Femur (tissue), 1 donor: Measurements from ENCODE around the gene ITGB1.
"Not testable (repeated sequence)": the region's sequence is repeated elsewhere in the genome, so short reads cannot be mapped to it uniquely, and the experiment has no call there.

Source experiments
- DNase-seq: peaks from one replicate; pipeline ENCODE4 v3.0.0-alpha.2; 2017

Gene ITGB1

GRCh38 chr10:32931593-32931992 is 26.4 kb downstream of the ITGB1 start:
- no peak for DNase-seq

DNA sequence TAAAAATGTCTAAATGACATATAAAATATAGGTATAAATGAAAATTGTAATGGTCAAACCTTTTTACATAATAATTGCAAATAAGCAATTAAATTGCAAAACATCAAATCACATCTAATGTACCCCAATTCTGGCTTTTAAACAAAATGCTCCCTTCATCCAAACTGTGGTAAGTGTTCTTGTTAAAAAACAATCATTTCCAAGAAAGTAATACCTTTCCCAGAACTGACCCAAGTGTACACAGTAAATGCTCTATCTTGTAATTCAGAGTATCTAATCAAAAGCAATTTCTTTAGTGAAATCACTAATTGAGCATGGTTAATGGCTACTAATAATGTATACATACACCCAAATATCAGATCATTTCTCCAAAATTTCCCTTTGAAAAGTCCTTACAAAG is 28.0 kb downstream of the ITGB1 start:
- no peak for DNase-seq

DNA sequence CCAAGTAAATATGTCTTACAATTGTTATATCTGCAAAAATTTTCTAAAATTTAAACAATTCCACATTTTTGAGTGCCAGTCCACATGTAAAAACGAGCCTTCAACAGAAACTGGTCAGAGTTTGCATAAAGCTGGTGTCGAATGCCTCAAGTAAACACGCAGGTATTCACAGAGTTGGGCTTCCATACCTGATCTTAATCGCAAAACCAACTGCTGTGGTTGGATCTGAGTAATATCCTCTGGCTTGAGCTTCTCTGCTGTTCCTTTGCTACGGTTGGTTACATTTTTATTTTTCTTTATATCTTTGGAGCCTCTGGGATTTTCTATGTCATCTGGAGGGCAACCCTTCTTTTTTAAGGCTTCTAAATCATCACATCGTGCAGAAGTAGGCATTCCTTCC is 28.4 kb downstream of the ITGB1 start:
- no peak for DNase-seq

DNA sequence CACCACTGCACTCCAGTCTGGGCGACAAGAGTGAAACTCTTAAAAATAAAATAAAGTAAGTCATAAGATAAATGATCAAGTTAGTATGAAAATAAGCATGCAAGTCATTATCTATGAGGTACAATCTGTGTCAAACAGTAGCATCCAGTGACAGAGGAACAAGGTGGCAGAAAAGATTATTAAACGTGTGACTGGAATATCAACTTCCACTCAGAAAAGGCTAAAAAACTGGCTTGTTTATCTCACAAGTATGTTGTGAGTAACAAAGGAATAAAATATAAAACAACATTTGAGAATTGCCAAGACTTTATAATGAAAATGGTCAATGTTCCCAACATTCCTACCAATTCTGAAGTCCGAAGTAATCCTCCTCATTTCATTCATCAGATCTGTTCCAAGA is 30.3 kb downstream of the ITGB1 start:
- no peak for DNase-seq

DNA sequence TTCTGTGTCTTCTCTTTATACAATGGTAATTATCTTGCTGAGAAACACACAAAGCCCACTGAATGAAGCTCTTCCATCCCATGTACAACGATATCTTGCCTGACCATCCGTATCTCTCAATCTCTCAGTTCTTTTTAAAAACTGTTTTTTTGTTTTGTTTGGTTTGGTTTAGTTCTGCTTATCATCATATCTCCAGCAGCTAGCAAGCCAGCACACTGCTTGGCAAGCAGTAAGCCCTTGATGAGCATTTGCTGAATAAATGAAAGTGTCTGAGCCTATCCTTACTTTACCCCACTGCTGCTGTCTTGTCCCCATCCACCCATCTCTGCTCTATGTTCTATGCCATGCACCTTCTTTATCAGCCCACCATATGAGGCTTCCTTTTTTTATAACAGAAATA is 34.2 kb downstream of the ITGB1 start:
- DNase-seq = no peak

DNA sequence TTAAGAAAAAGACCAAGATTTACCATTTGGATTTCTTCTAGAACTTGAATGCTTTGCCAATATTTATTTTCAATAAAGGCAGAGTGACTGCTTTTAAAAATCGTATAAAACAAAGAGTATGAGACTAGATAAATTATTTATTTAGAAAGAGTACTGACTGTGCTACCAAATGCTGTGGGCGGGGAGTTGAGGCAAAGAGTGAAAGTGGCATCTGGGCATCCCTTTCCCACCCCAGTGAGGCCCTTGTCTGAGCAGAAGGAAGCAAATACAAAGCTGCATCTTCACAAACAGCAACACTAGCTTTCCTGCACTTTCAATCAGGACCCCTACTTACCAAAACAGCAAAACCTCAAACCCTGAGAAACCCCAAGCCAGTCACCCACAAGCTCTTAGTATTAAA is 34.9 kb downstream of the ITGB1 start:
- no peak for DNase-seq

- no peak for DNase-seq
Measured at GRCh38 chr10:32922170-32922569, 35.9 kb downstream of the ITGB1 start.

- DNase-seq = not testable (repeated sequence)
Measured at GRCh38 chr10:32917817-32918216, 40.2 kb downstream of the ITGB1 start.

- no peak for DNase-seq
Measured at GRCh38 chr10:32911285-32912016, 46.6 kb downstream of the ITGB1 start.

GRCh38 chr10:32909970-32910369 is 48.1 kb downstream of the ITGB1 start:
- DNase-seq = not testable (repeated sequence)

- no peak for DNase-seq
Measured at GRCh38 chr10:32909456-32909855, 48.6 kb downstream of the ITGB1 start.

DNA sequence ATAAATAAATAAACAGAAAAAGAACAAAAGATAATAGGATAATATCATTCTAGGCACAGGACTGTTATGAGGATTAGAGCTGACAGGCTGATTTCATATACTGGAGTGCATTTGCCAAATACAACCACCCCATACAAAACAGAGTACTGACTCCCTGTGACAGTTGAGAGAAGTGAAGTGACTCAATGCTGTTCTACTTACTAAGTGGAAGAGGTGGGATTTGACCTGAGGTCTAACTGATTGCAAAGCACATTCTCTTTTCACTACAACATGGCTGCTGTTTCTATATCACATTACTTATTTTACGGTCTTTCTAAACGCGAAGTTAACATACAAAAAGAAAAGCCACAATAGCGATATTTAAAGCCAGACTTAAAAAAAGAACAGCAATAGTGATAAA is 51.4 kb downstream of the ITGB1 start:
- DNase-seq = no peak

DNA sequence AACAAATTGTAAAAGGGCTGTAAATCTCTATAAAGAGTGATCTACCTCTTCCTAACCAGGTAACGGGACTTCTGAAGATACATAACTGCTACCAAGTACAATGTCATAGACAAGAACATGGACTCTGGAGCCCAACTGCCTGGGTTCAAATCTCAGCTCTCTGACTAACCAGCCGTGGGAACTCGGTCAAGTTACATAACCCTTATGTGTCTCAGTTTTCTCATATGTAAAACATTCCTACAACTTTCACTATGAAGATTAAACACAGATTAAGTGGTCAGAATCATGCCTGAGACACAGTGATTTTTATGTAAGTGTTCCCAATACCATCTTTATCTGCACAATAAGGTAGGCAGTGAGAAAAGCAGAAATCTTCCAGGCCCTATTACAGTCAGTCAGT is 52.6 kb downstream of the ITGB1 start:
- no peak for DNase-seq

DNA sequence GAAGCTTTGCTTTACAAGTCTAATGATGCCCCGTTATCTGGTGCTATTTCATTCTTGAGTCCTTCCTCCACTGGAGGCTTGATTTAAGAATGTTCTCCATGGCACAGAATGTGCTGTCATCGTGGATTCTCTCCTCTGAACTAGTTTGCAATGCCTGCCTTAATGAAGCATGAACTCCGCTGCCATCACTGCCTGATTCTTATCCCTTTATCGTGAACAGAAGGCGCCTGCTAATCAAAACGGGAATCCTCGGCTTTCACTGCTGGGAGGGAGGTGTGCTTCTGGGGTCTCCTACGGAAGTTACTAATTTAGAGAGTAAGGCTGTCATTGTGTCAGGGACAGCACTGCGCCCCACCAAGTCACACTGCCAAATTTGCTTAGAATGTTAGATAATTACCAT is 56.2 kb downstream of the ITGB1 start:
- no peak for DNase-seq

DNA sequence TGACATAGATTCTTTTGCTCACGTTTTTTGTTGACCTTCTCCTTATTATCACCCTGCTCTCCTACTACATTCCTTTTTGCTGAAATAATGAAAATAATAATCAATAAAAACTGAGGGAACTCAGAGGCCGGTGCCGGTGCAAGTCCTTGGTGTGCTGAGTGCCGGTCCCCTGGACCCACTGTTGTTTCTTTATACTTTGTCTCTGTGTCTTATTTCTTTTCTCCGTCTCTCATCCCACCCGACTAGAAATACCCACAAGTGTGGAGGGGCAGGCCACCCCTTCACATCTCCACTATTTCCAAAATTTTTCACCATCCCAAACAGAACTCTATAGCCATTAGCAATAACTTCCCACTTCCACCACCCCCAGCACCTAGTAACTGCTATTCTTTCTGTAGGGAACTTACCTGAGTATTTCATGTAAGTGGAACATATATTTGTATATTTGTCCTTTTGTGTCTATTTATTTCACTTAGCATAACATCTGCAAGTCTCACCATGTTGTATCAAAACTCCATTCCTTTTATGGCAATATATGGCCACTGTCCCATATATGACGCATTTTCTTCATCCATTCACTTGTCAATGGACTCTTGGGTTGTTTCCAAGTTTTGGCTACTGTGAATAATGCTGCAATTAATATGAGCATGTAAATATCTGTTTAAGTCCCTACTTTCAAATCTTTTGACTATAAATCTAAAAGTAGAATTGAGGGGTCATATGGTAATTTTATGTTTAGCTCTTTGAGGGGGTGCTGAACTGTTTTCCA is 62.6 kb downstream of the ITGB1 start:
- not testable (repeated sequence) for DNase-seq

DNA sequence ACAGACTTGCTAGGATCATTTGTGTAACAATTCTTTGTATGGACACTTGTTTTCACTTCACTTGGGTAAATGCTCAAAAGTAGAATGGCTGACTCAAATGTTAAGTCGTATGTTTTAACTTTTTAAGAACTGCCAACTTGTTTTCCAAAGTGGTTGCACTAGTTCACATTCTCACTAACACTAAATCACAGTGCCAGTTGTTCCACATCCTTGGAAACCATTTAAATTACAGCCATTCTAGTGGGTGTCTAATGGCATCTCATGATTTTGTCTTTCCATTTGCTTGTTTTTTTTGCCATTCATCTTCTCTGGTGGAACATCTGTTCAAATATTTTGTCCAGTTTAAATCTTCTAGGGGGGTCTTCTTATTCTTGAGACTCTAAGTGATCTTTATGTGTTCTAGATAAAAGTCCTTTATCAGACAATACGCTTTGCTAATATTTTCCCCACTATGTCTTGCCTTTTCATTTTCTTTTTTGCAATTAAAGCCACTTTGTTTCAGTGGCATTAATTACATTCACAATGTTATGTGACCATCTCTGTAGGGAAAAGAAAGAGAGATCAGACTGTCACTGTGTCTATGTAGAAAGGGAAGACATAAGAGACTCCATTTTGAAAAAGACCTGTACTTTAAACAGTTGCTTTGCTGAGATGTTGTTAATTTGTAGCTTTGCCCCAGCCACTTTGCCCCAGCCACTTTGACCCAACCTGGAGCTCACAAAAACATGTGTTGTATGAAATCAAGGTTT is 63.9 kb downstream of the ITGB1 start:
- no peak for DNase-seq

GRCh38 chr10:32893434-32893833 is 64.6 kb downstream of the ITGB1 start:
- DNase-seq = no peak

DNA sequence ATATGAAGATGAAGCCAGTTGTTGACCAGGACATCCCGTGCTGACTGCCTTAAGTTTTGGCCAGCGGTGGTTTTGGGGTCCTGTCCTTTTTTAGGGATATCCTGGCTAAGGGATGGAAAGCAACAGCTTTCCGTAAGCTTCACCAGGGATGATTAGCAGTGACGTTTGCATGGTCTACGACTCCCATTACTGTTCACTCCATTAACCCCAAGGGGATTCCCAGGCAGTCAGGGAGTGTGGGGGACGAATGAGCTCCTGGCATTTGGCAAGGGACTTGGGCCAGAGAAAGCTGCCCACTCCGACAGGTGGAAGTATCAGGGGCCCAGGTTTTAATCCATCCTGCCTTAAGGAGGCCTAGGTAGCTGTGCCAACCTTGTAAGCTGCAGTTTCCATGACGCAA is 66.8 kb downstream of the ITGB1 start:
- no peak for DNase-seq

GRCh38 chr10:32890444-32890843 is 67.6 kb downstream of the ITGB1 start:
- DNase-seq = no peak

DNA sequence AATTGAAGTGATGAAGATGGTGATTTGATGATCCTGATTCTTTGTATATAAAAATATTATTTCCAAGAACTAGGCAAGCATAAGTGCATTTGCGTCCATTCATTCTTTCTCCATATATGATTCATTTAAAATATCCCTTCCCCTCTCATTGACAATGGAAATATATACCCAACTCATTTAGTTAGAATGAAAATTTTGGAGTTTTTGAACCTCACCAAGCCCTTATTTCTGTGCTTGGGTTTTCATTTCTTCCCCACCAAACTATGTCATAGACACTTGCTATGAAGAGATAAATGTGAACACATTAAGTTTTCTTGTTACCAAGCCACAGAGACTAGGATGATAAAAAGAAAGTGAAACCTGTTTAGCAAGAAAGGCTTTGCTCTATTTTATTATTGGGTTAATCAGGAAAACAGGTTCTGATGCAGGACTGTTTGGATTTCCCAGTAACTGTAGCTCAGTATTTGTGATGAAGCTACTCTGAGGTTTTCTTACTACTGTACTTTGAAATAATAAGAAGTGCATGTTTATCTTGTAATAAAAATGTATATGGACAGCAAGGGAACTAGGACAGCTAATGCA is 68.3 kb downstream of the ITGB1 start:
- DNase-seq = no peak

DNA sequence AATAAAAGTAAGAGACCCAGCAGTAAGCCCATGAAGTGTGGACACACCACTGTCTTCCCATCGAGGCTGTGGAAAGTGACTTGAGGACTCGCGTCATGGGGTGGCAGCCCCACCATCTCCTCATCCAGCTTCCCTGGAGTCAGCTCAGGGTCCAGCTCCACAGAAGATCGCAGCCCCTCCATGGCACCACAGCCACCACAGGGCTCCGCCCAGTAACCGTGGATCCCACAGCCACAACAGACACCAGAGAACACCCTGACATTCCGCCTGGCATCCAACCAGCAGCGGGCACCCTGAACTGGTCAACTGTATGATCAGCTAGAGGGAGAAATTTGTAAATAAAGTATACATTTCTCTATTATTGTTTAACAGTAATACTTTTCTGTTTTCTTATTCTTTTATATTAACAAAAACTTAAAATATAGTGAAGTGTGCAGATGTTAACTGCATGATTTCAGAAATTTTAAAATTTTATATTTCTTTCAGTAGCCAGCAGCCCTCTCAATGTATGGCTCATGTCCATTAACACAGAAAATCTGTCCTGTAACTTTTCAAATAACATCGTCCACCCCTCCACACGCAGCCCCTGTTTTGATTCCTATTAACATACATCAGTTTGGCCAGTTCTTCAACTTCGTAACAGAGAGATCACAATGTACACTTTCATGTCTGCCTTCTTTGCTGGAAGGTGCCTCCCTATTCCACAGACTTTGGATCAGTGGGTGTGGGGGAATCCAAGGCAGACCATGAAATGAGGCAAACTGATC is 69.7 kb downstream of the ITGB1 start:
- no peak for DNase-seq

- no peak for DNase-seq
Measured at GRCh38 chr10:32887481-32887880, 70.5 kb downstream of the ITGB1 start.

DNA sequence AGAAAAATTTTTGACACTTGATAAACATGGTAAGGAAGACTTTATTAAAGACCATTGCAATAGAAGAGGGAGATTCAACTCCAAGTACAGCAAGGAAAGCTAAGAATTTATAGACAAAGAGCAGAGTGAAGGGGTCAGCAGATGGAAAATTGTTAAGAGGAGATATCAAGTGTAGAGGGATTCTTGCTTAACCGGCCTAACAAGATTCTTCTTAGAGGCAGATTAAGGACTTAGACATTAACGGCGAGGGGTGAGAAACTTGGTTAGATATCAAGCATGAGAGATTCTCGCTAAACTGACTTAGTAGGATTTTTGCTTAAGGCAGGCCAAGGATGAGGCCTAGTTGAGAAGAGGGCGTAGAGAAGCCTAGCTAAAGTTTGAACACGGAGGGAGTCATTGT is 76.0 kb downstream of the ITGB1 start:
- no peak for DNase-seq
